HG02885 (cell line): ENCODE data around the gene PCSK4.
"Not testable (repeated sequence)": the region's sequence is repeated elsewhere in the genome, so short reads cannot be mapped to it uniquely, and the experiment has no call there.

Experiments used
- ATAC-seq: cut with Tn5 transposase; IDR thresholded peaks from one replicate; pipeline ENCODE4 v1.9.1; 2021; ENCODE audit warnings: mild to moderate bottlenecking; ENCODE audit not compliant: unreplicated experiment, poor library complexity

The PCSK4 gene

DNA sequence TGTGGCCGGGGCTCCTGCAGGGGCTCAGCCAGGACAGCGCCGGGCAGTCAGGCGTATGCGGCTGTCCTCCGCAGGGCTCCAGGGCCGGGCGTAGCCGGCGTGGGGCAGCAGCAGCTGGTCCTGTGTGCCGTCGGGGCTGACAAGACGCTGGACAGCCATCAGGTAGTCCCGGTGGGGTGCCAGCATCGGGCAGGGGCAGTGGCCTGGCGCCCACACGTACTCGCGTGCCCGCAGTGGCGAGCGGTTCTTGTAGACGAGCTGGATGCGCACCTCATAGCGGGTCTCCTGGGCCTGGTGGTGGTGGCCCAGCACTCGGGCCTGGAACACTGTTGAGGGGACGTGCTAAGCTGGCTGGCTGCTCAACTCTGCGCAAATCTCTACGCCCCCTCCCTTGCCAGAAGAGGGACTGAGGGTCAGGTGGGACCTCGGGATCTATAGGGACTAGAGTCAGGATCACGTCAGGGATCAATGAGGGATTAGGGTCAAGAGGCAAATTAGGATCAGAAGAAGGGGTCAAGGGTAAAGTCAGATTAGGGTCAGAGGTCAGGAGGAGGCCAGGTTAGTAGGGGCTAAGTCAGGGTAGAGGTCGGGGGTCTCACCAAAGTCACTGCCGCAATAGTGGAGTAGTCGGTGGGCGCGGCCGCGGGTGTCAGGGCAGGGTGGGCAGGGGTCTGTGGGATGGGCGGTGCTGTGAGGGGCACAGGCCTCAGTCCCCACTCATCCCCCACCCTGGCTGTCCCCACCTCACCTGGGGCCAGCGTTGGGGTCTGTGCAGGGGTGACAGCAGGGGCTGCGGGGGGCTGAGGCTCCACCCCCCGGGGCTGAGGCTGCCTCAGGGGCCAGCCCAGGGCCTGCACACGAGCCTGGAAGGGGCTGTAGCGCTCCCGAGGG, 16.1 kb upstream of the PCSK4 start:
- no peak for ATAC-seq

- no peak for ATAC-seq
Measured at GRCh38 chr19:1505012-1505411, 14.9 kb upstream of the PCSK4 start.

DNA sequence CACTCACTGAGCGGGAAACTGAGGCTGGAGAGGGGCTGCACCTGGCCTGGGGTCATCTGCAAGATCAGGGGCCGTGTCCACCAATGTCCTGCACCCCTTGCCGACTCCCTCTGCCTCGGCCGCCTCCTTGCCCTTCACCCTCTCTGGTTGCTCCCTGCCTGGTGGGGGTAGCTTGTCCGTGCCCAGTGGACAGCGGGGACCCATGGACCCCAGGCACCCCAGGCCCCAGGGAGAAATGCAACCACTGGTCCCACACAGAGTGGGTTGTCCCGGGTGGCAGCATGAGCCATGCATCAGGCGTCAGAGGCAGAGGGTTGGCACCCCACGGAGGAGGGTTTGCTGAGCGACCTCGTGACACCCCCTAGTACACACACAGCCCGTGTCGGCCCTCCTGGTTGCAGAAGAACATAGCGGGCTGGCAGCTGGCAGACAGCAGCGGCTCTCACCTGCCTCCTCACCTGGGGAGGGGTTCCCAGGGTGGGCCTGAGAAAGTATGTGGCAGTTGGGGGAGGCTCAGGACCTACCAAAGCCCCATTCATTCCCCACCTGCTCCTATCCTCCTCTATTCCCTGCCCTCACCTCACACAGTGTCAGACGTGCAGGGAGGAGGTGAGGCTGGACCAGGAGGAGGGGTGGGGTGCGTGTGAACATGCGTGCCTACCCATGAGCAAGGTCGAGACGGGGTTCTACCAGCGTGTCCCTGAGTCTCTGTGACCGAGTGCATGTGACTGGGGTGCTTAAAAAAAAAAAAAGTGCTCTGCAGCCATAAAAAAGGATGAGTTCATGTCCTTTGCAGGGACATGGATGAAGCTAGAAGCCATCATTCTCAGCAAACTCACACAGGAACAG, 14.0 kb upstream of the PCSK4 start:
- ATAC-seq, result no peak

DNA sequence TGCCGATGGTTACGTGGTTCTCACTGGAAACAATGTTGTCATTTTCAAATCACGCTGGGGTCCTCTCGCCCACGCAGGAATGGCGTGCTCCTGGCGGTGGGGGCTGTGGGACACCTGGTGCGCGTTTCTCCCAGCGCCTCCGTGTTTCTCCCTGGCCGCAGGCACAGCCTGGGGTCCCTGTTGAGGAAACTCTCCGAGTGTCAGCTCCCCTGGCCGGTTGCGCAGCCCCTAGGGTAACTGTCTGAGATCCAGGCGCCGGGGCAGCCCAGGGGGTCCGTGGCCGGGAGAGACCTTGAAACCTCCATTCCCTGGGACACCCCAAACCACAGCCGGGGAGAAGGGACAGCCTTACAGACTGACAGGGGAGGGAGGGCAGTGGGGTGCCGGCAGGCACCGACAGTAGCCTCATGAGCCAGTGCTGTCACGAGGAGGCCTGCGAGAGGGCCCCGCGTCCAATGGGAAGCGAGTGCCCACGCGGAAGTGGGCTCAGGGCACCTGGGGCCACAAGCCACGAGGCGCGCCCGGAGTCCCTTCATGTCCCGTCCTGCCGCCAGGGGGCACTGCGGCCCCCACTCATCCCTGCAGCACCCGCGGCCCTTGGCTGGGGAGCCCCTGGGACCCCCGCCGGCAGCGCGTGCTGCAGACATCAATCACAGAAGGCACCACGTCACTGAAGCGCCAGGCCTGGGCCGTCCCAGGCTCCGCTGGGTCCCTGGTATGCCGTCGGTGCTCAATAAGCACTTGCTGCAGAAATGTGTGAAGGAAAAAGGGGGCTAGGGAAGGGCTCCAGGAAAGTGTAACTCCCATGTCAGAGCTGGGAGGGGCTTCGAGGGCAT, 13.2 kb upstream of the PCSK4 start:
- no peak for ATAC-seq

- ATAC-seq, result no peak
Measured at GRCh38 chr19:1502433-1503088, 12.4 kb upstream of the PCSK4 start.

DNA sequence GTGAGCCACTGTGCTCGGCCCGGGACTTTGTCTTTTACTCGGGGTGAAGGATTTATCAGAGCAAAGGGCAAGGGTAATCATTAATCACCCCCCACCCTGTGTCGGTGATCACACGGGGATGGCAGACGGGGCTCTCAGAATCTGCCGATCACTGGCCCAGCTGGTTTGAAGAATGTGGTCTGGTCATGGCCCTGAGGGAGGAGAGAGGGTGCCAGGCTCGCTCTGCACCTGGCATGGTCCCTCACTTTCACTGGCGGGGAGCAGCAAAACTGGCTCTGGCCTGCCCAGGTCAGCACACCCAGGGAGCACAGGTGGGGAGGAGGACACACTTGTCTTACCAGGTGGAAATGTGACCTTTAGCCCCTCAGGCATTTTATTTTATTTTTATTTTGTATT, 11.0 kb upstream of the PCSK4 start:
- ATAC-seq, result no peak

DNA sequence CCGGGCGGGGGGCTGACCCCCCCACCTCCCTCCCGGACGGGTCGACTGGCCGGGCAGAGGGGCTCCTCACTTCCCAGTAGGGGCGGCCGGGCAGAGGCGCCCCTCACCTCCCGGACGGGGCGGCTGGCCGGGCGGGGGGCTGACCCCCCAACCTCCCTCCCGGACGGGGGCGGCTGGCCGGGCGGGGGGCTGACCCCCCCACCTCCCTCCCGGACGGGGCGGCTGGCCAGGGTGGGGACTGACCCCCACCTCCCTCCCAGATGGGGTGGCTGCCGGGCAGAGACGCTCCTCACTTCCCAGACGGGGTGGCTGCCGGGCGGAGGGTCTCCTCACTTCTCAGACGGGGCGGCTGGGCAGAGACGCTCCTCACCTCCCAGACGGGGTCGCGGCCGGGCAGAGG, 9.1 kb upstream of the PCSK4 start:
- not testable (repeated sequence) for ATAC-seq

GRCh38 chr19:1497578-1498235, 7.6 kb upstream of the PCSK4 start:
- ATAC-seq, result no peak

DNA sequence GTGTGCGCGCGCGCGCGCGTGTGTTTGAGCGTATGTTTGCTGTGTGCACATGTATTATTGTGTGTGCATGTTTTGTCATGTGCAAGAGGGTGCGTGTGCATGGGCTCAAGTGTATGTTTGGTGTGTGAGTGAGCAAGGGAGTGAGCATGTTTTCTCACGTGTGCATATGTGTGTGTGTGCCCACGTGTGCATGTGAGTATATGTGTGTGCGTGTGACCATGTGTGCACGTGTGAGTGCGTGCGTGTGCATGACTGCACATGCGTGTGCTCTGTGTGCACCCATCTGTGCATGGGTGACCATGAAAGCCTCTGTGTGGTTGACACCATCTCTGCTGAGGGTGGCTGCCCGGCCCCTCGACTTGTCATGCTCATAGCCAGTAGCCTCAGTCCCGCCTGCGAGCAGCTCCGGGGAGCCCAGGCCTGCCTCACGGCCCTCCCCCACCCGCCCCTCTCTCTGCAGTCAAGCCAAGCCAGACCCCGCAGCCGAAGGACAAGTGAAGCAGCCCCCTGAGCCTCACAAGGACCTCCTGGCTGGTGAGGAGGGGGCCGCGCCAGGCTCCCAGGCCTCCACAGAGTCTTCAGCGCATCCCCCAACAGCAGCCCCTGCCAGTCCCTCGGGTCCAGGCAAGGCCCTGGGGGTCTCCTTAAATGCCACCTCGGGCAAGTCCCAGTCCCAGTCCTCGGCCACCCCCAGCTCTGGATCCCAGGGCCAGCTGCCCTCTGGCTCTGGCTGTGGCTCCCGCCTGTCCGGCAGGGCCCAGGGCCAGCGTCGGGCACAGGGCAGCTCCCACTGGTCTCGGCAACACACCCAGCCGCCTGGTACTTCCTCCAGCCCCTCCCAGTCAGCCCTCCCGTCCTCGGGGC, 6.8 kb upstream of the PCSK4 start:
- ATAC-seq, result no peak

GRCh38 chr19:1495799-1496713, 5.9 kb upstream of the PCSK4 start:
- ATAC-seq, result no peak

GRCh38 chr19:1495051-1495798, 5.1 kb upstream of the PCSK4 start:
- ATAC-seq, result no peak

- ATAC-seq, result no peak
Measured at GRCh38 chr19:1494115-1494815, 4.1 kb upstream of the PCSK4 start.

DNA sequence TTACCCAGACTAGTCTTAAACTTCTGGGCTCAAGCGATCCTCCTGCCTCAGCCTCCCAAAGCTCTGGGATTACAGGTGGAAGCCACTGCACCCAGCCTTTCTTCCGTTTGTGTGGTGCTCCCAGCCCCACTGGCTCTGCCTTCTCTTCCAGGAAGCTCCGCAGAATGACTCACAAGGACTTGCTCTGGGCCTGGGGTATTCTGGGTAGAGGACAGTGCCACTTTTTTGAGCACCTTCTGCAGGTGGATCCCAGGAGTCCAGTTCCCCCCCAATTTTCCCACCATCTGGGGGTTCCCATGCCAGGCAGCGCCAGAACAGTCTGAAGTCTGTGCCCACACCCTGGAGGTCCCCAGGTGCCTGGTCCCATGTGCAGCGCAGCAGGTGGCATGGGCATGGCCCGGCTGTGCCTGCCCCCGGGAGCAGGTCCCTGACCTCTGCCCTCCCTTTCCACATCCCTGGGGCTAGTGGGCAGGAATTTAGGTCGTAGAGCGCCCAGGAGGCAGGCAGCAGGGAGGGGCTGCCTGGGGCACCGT, 2.4 kb upstream of the PCSK4 start:
- ATAC-seq, result no peak

DNA sequence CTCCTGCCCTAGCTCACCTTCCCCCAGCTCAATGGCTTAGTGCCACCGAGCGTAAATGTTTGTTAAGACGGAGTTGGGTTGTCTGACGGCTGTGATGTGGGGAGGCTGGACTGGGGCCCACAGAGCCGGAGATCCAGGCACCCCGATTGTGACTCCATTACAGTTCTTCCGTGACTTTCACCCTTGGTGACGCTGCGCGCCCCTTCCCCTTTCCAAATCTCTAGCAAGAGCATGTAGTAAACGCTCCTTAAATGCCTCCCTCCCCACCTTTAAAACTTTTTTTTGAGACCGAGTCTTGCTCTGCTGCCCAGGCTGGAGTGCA, 1.7 kb upstream of the PCSK4 start:
- ATAC-seq, result no peak

GRCh38 chr19:1491114-1491848, 1.1 kb upstream of the PCSK4 start, which contains the start of gene REEP6:
TSS of gene REEP6 (plus strand) at chr19:1491181. CDS start at chr19:1491270, 89 bp downstream.
- no peak for ATAC-seq
